ENCODE measurements around the gene ALDH1B1.
"Not testable (repeated sequence)": the region's sequence is repeated elsewhere in the genome, so short reads cannot be mapped to it uniquely, and the experiment has no call there.

Gene ALDH1B1

GRCh38 chr9:38362852-38363588 lies 29.5 kb upstream of the ALDH1B1 start:
- DNase-seq = peak; percentile 10

DNA sequence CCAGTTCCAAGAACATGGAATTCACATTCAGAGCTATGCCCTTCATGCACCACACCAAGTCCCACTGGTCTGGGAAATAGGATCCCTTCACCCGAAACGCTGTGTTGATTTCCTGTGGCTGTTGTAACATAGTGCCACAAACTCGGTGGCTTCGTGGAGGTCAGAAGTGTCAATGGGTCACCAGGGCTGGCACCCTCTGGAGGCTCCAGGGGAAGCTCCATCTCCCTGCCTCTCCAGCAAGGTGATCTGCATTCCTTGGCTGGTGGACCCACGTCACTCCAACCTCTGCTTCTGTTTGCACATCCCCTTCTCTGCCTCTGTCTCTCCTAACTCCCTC lies 28.9 kb upstream of the ALDH1B1 start:
- no peak for DNase-seq

- no peak for DNase-seq
These were observed 24.6 kb upstream of the ALDH1B1 start for GRCh38 chr9:38367898-38368297.

- DNase-seq = no peak
These were observed 23.8 kb upstream of the ALDH1B1 start for GRCh38 chr9:38368731-38369130.

GRCh38 chr9:38370176-38370575 lies 22.3 kb upstream of the ALDH1B1 start:
- DNase-seq = no peak

DNA sequence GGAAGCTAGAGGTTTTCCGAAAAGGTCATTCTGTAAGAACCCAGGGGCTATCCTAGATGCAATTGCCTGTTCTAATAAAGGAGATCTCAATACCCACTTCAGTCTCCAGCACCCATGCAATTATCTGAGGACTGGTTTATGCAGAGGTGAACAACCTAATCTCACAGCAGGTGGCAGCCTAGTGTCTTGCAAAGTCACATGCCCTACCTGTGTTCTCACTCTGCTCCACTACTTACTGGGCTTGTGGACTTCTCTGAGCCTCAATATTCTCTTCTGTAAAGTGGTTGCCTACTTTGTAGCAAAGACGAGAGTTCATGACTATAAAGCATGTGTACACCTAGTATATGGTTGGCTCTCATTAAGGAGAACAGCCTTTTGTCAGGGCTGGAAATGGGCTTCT lies 21.0 kb upstream of the ALDH1B1 start:
- peak; percentile 20 for DNase-seq

DNA sequence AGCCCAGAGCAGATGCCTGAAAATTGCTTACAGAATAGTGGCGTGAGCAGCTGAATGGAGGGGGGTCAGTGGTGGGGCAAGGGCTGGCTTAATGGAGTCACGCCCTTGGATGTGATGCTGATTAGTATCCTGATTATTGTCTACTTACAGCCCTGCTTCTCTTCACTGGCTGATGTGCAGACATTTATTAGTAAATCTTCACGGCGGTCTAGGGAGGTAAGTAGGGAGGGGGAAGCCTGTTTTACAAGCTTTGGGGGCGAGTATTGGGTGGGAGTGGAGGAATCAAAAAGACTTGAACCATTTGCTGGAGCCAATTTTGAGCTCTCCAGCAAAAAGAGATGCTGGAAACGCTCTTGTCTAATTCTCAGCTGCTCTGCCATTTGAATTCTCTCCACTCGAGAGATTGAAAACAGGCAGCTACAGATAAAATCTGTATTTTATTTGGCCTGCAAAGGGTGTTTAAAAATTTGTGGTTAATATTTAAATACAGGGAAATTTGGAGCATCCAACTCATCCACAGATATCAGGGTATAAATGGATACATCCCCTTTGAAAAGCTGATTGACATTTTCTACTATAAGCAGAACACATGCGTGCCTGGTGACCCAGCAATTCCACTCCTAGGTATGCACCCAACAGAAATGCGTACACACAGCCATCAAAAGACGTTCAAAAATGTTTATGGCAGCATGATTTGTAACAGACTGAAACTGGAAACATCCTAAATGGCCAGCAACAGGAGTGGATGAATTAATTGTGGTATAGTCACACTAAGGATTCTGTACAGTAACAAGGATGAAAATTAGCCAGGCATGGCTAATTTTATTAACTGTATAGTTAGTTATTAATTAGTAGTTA lies 19.5 kb upstream of the ALDH1B1 start:
- no peak for DNase-seq

- DNase-seq = no peak
These were observed 18.8 kb upstream of the ALDH1B1 start for GRCh38 chr9:38373679-38374078.

DNA sequence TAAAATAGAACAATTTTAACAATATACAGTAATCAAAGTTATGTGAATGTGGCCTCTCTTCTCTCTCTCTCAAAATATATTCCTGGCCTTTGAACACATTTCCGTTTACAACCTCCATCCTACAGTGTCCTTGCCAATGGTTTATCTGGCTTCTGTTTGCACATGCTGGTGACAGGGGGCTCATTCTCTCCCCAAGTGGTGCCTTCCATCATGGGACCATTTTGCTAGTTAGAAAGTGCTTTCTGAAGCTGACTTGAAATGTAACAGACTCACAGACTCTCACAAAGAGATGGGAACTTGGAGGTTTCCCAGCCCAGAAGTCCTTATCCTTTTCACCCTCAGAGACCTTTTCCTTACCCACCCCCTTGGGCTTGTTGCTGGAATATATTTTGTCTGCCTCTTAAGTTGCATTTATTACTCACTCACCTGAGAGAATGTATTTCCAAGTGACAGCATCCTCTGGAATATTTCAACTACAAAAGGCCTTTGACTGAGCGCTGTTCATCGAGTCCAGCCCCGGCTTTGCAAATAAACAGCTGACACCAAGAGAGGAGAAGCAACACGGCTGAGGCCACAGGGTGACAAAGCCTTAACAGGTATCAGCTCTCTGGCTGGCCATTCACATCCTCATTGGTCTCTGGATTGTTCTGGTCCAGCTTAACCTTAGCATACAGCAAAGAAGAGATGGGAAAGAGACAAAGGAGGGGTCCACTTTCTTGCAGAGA lies 17.5 kb upstream of the ALDH1B1 start:
- DNase-seq = no peak

GRCh38 chr9:38375572-38375963 lies 16.9 kb upstream of the ALDH1B1 start:
- DNase-seq = no peak

DNA sequence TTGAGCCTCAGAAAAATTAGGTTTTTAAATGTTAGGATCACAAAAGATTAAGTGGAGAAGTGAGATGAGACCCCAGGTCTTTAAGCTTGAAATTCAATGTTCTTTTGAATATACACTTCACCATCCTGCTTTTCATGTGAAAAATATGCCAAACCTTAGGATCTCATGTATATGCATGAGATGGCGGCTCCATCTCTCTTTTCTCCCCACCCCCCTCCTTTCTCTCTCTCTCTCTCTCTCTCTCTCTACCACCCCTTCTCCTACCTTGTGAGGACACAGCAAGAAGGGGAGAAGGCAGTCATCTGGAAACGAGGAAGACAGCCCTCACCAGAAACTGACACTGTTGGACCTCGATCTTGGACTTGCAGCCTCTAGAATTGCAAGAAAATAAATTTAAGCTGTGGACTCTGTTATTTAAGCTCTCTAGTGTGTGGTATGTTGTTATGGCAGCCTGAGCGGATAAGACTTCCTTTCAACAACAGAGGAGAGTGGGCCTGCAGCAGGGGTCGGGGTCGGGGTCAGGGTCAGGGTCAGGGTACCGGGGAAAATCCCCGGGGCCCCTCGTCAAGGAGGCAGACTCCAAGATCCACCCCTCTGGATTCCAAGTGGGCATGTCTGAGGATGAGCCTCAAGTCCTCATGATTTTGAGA lies 16.4 kb upstream of the ALDH1B1 start:
- DNase-seq = no peak

- not testable (repeated sequence) for DNase-seq
These were observed 15.0 kb upstream of the ALDH1B1 start for GRCh38 chr9:38377336-38378083.

DNA sequence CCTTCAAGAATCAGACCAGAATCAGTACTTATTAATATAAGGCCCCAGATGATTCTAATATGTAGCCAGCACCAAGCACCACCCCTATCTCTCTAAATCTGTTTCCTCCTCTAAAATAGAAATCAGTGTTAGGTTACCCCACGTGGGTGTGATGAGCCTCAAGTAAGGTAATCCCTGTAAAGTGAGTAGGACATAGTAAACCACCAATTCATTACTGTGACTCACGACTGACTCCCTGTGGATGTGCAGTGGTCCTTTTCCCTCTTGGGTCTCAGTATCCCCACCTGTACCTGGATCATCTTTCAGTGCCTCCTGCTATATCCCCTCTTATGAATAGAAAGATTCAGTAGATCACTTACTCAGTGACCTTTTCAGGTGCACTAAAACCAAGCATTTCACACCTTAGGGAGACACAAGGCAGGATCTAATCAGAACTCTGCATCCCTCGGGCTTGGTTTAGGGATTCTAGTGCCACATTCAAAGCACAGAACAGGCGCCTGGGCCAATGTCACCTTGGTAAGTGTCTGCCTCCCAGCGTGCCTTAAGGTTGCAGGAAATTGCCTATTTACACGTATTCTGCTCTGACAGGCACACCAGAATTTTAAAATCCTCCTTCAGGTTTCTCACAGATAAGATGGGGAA lies 12.2 kb upstream of the ALDH1B1 start:
- no peak for DNase-seq

DNA sequence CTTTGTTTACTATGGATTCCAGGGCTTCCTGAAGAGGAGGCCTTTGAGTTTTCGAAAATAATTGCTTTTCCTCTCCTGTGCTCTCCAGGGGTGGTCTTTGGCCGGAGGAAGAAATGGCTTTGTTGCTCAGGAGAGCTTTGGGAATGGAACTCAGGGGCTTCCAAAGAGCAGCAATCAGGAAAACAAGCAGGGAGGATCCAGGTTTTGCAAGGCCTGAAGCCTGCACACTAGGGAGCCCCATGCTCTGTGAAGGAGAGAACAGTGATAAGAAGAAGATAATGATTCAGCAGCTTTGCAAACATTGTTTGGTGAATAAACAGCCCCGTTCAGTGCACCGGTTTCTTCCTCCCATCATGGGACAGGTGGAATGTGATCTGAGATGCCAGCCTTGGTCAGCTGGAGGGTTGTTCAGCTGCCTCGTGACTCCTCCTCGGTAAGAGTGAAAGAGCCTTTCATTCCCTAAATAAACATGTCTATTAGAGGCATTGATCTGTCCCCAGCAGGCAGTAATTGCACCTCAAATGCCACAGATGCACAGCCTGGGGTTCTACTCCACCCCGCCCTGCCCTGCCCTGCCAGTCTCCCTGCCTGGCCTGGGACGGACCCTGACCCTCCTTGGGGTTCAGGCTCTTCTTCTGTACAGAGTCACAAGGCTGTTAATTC lies 11.5 kb upstream of the ALDH1B1 start:
- DNase-seq = no peak

GRCh38 chr9:38382141-38382540 lies 10.4 kb upstream of the ALDH1B1 start:
- no peak for DNase-seq

- no peak for DNase-seq
These were observed 7.3 kb upstream of the ALDH1B1 start for GRCh38 chr9:38384990-38385848.

GRCh38 chr9:38385896-38386295 lies 6.6 kb upstream of the ALDH1B1 start:
- no peak for DNase-seq

GRCh38 chr9:38386319-38386895 lies 6.1 kb upstream of the ALDH1B1 start:
- DNase-seq = no peak

DNA sequence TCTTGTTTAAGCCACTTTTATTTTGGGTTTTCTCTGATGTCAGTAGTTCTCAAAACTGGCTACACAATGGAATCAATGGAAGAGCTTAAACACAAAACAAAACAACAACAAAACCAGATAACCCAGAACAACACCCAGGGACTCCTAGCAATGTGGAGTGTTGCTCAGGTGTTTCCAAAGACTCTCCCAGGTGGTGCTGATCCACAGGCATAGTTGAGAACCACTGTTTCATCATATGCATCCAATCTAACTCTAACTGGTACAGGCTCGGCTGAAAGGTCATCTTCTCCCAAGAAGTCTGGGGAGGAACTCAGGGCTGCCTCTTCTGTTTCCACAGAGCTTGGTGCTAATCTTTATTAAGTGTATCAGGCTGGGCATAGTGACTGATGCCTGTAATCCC lies 5.4 kb upstream of the ALDH1B1 start:
- no peak for DNase-seq

DNA sequence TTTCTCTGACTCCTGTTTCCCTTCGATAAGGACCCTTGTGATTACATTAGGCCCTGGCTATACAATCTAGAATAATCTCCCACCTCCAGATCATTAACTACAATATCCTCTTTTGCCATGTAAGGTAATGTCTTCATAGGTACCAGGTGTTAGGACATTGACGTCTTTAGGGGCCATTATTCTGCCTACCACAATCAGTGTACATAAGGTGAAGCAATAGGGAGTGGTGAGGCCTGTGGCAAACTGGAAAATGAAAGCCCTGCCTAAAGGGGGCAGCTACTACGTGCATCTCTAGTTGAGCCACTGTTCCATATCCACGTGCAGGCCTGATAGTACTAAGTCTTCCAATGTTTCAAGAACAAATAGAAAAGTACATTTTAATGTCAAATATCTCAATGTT lies 4.8 kb upstream of the ALDH1B1 start:
- DNase-seq = no peak

Measured in DMS 273 treated with DMSO at 0.1 percent for 48 hours (cell line).